MCF 10A (cell line): ENCODE measurements around the gene AMOTL2. TPM values are rescaled to one million over a fixed set of nuclear protein-coding genes. Genes with fewer than 3 reads are reported as not detected.
A peak's percentile ranks its signal among the peaks of the same experiment; 100 is the strongest.

ENCODE experiments used
- BruUV-seq: library from RNA; stranded (reverse); fragments of 400-500 nt; replicated peaks from 2 replicates; lab custom pipeline; 2021; lab: Mats Ljungman, UMichigan
- CTCF ChIA-PET: fragments of 300-600 bp; sonication (Branson Sonifier 250); formaldehyde crosslinking; extraction: SDS; loops from one replicate; lab custom pipeline; 2021; ENCODE audit warnings: antibody characterized with exemption, inconsistent platforms; lab: Yijun Ruan, JAX
- POLR2A ChIA-PET: fragments of 300-600, 350-650 bp; sonication (Branson Sonifier 250); formaldehyde crosslinking; extraction: SDS; loops from one replicate; lab custom pipeline; 2020; ENCODE audit warnings: antibody characterized with exemption, inconsistent platforms; lab: Yijun Ruan, JAX
- DNase-seq: peaks from one replicate; pipeline ENCODE4 v3.0.0-alpha.2; 2018; ENCODE audit not compliant: unreplicated experiment
- H3K27ac Mint-ChIP-seq: one replicate; pipeline ENCODE4 v1.8.0; 2022; ENCODE audit warnings: mild to moderate bottlenecking, low read depth, mixed read lengths; ENCODE audit not compliant: unreplicated experiment
- H3K27me3 Mint-ChIP-seq: one replicate; pipeline ENCODE4 v1.8.0; 2022; ENCODE audit warnings: mixed read lengths; ENCODE audit not compliant: insufficient read depth, unreplicated experiment
- H3K36me3 Mint-ChIP-seq: one replicate; pipeline ENCODE4 v1.8.0; 2022; ENCODE audit warnings: mild to moderate bottlenecking, moderate library complexity, mixed read lengths; ENCODE audit not compliant: insufficient read depth, unreplicated experiment
- H3K4me1 Mint-ChIP-seq: one replicate; pipeline ENCODE4 v1.8.0; 2022; ENCODE audit warnings: mixed read lengths; ENCODE audit not compliant: insufficient read depth, unreplicated experiment
- H3K4me3 Mint-ChIP-seq: one replicate; pipeline ENCODE4 v1.8.0; 2022; ENCODE audit warnings: mild to moderate bottlenecking, moderate library complexity, mixed read lengths; ENCODE audit not compliant: unreplicated experiment
- H3K9me3 Mint-ChIP-seq: one replicate; pipeline ENCODE4 v1.8.0; 2022; ENCODE audit warnings: mixed read lengths; ENCODE audit not compliant: unreplicated experiment
- intact Hi-C: fragments of 100-400 bp; cut with micrococcal nuclease; formaldehyde crosslinking; loops from 2 replicates; pipeline ENCODE4 v1.14.1; 2022
- total RNA-seq: library from RNA; stranded (reverse); gene quantifications from 2 replicates; pipeline ENCODE4 v1.2.3, GENCODE V29; 2022
- TF ChIP-seq, protein P1 (sequence below): fragments of 200-600 bp; IDR thresholded peaks from one replicate; pipeline ENCODE4 v1.8.0; 2022; ENCODE audit warnings: antibody characterized with exemption, mild to moderate bottlenecking; ENCODE audit not compliant: unreplicated experiment

The AMOTL2 gene
- total RNA-seq, 1 experiment from 2014 or later: 137 TPM

- TF ChIP-seq, protein P1, sequence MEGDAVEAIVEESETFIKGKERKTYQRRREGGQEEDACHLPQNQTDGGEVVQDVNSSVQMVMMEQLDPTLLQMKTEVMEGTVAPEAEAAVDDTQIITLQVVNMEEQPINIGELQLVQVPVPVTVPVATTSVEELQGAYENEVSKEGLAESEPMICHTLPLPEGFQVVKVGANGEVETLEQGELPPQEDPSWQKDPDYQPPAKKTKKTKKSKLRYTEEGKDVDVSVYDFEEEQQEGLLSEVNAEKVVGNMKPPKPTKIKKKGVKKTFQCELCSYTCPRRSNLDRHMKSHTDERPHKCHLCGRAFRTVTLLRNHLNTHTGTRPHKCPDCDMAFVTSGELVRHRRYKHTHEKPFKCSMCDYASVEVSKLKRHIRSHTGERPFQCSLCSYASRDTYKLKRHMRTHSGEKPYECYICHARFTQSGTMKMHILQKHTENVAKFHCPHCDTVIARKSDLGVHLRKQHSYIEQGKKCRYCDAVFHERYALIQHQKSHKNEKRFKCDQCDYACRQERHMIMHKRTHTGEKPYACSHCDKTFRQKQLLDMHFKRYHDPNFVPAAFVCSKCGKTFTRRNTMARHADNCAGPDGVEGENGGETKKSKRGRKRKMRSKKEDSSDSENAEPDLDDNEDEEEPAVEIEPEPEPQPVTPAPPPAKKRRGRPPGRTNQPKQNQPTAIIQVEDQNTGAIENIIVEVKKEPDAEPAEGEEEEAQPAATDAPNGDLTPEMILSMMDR: no peak
- Mint-ChIP-seq H3K36me3 (peaks cover 66% of the 10 kb centered on the region), H3K4me3 (peak overlapping the region; percentile 93), H3K27ac (peak overlapping the region; percentile 88), H3K4me1 (peaks cover 45% of the 10 kb centered on the region), H3K27me3 (no peaks in the 10 kb centered on the region), H3K9me3 (no peaks in the 10 kb centered on the region)
- no TSS peak for BruUV-seq
- DNase-seq: no peak
- POLR2A ChIA-PET: interaction anchor here (0.5 to 5.8 kb wide), 17 partner anchors 8 to 141 kb away, joined by 3 to 114 read pairs (median 6); partner anchors contain the start of genes ANAPC13, CEP63 and RYK
- CTCF ChIA-PET: interaction anchor here (0.6 to 30.1 kb wide), 6 partner anchors 10 to 126 kb away, joined by 3 to 449 read pairs (median 4); partner anchors contain the start of genes ANAPC13 and CEP63
- intact Hi-C loops: loop anchor here (1.0 to 5.0 kb wide), 4 partner anchors 8 to 160 kb away; no protein-coding TSS in a partner anchor
These were observed 1.6 kb downstream of the AMOTL2 start for GRCh38 chr3:134372396-134373270.

DNA sequence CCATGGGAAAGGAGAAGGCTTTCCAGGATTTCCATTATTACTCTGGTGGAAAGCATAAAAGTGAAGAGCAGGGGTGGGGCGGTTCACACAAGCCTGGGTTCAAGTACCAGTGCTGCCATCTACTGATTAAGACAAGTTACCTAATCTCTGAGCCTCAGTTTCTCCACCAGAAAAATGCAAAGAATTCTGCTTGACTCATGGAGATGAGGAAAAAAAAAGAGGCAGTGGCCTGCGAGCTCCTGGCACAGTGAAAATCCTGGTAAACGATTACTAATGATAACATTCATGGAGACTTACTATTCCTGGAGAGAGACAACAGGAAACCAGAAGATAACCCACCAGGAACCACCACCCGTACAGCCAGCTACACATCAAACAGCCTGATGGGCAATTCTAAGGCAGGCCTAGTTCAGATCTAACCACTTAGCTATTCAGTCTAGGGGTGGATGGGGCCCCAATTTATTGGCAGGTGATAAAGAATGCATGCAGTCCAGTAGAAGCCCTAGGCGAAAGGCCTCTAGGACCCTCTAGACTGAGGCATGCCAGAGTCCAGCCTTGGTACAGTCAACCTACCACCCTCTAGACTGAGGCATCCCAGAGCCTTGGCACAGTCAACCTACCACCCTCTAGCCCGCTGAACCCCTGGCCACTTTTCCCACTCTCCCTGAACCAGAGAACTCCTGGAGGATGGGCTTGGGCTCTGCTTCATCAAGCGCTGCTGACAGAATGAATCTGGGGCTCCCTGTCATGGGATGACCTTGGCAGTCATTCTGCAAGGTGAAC is 2.5 kb downstream of the AMOTL2 start:
- Mint-ChIP-seq H3K36me3 (peaks cover 75% of the 10 kb centered on the region), H3K4me3 (peak overlapping the region; percentile 93), H3K4me1 (peaks cover 45% of the 10 kb centered on the region), H3K27ac (peak overlapping the region; percentile 88), H3K27me3 (no peaks in the 10 kb centered on the region), H3K9me3 (no peaks in the 10 kb centered on the region)
- DNase-seq: no peak
- no TSS peak for BruUV-seq
- ChIA-PET POLR2A (interaction anchor here (0.7 to 5.8 kb wide), 12 partner anchors 8 to 1017 kb away, joined by 3 to 114 read pairs (median 32); partner anchors contain the start of genes ANAPC13 and CEP63), CTCF (interaction anchor here (0.6 to 30.1 kb wide), 7 partner anchors 14 to 125 kb away, joined by 3 to 449 read pairs (median 4); partner anchors contain the start of genes ANAPC13 and CEP63)
- TF ChIP-seq, protein P1: no peak
- intact Hi-C loops: loop anchor here (5.0 kb wide), 2 partner anchors 56 to 159 kb away; no protein-coding TSS in a partner anchor

DNA sequence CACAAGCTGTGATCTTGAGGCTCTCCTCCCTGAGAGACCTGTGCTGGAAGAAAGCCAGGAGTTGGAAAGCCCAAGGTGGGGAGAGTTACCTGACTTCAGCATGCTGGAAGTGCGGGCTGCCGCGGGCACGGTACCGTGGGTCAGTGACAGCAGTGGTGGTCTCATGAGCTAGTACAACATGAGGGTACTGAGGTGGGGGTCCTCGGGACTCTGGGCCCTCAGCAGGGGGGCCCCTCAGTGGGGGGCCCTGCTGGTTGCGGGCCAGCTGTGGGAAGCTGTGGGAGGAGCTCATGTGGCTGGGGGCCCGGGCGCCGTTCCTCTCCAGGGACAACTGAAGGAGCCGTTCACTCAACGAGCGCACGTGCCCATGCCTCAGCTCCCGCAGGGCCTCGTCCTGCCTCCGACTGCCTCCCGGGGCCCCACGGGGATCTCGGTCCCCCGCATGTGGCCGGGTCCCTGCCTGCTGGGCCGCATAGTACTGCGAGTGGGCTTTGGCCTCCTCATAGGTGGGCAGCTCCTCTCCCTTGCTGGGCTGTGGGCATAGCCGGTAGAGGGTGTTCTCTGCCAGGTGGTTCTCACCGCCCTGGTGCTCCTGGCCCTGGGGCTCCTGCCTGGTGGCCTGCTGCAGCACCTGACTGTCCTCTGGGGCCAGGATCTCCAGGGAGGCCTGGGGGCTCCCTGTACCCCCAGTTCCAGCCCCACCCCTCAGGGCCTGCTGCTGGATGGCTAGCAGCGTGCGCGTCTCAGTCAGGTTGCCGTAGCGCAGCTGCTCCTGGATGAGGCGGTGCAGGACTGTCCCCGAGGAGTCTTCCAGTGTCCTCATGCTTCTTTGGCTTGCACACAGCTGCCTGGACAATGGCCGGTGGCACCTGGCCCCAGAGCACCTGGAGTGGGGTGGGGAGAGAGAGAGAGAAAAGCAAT is 3.4 kb downstream of the AMOTL2 start:
- TF ChIP-seq, protein P1: no peak
- H3K27ac Mint-ChIP-seq: no peak overlapping the region
- no peaks in the 10 kb centered on the region for H3K9me3 Mint-ChIP-seq
- no TSS peak for BruUV-seq
- intact Hi-C loops: loop anchor here (5.0 kb wide), 2 partner anchors 56 to 159 kb away; no protein-coding TSS in a partner anchor
- peaks cover 40% of the 10 kb centered on the region for H3K4me1 Mint-ChIP-seq
- CTCF ChIA-PET: interaction anchor here (0.6 to 30.1 kb wide), 10 partner anchors 10 to 159 kb away, joined by 3 to 449 read pairs (median 4); partner anchors contain the start of genes ANAPC13 and CEP63
- H3K27me3 Mint-ChIP-seq: no peaks in the 10 kb centered on the region
- H3K36me3 Mint-ChIP-seq: peaks cover 84% of the 10 kb centered on the region
- no peak for DNase-seq
- POLR2A ChIA-PET: interaction anchor here (0.7 to 5.8 kb wide), 9 partner anchors 7 to 1016 kb away, joined by 3 to 114 read pairs (median 29); partner anchors contain the start of genes ANAPC13 and CEP63
- peak overlapping the region; percentile 93 for H3K4me3 Mint-ChIP-seq
